ENCODE results near the gene BTG2.
A peak's percentile ranks its signal among the peaks of the same experiment; 100 is the strongest.

Gene BTG2

GRCh38 chr1:203320591-203321272 is 15.4 kb downstream of the BTG2 start:
- DNase-seq = no peak

- no peak for DNase-seq
Observed at GRCh38 chr1:203321273-203322052, 16.1 kb downstream of the BTG2 start.

- no peak for DNase-seq
Observed at GRCh38 chr1:203322500-203323179, 17.3 kb downstream of the BTG2 start.

- DNase-seq = no peak
Observed at GRCh38 chr1:203323587-203323986, 18.3 kb downstream of the BTG2 start.

GRCh38 chr1:203324105-203325025 is 19.0 kb downstream of the BTG2 start:
- no peak for DNase-seq

- DNase-seq = no peak
Observed at GRCh38 chr1:203325026-203325417, 19.7 kb downstream of the BTG2 start.

GRCh38 chr1:203325418-203326091 is 20.2 kb downstream of the BTG2 start:
- DNase-seq = no peak

GRCh38 chr1:203326830-203327683 is 21.7 kb downstream of the BTG2 start:
- peak; percentile 63 for DNase-seq

- no peak for DNase-seq
Observed at GRCh38 chr1:203327684-203328457, 22.6 kb downstream of the BTG2 start.

GRCh38 chr1:203328714-203329122 is 23.4 kb downstream of the BTG2 start:
- no peak for DNase-seq

- no peak for DNase-seq
Observed at GRCh38 chr1:203331224-203331623, 25.9 kb downstream of the BTG2 start.

- no peak for DNase-seq
Observed at GRCh38 chr1:203335503-203335902, 30.2 kb downstream of the BTG2 start.

GRCh38 chr1:203336097-203336496 is 30.8 kb downstream of the BTG2 start:
- no peak for DNase-seq

- no peak for DNase-seq
Observed at GRCh38 chr1:203338335-203339036, 33.2 kb downstream of the BTG2 start.

GRCh38 chr1:203340112-203340790 is 34.9 kb downstream of the BTG2 start:
- DNase-seq = no peak

- no peak for DNase-seq
Observed at GRCh38 chr1:203342192-203342940, 37.0 kb downstream of the BTG2 start.

GRCh38 chr1:203343956-203344754 is 38.8 kb downstream of the BTG2 start:
- no peak for DNase-seq
